MM.1S (cell line): ENCODE measurements around the gene RNF214.

Experiments
- DNase-seq: peaks from one replicate; pipeline ENCODE4 v3.0.0-alpha.2; 2015
- H2AFZ ChIP-seq: fragments of 300-600 bp; sonication (generic); 2 replicates; pipeline ENCODE4 v1.6.0; 2016; ENCODE audit warnings: antibody characterized with exemption, low read length
- H3F3A ChIP-seq: fragments of 300-600 bp; sonication (generic); 2 replicates; pipeline ENCODE4 v1.6.1; 2016; ENCODE audit warnings: mild to moderate bottlenecking, antibody characterized with exemption, low read length, moderate library complexity, mixed read lengths; ENCODE audit not compliant: insufficient read depth
- H3K27ac ChIP-seq: fragments of 300-600 bp; sonication (generic); 2 replicates; pipeline ENCODE4 v1.5.1; 2016; ENCODE audit warnings: mild to moderate bottlenecking, low read length
- H3K27me3 ChIP-seq: fragments of 300-600 bp; sonication (generic); replicated peaks from 2 replicates; pipeline ENCODE4 v1.6.0; 2016; ENCODE audit warnings: low read length; ENCODE audit not compliant: insufficient read depth
- H3K36me3 ChIP-seq: fragments of 300-600 bp; sonication (generic); replicated peaks from 2 replicates; pipeline ENCODE4 v1.6.1; 2016; ENCODE audit warnings: mild to moderate bottlenecking, low read length, mixed read lengths; ENCODE audit not compliant: insufficient read depth
- H3K4me1 ChIP-seq: fragments of 300-600 bp; sonication (generic); 2 replicates; pipeline ENCODE4 v1.6.1; 2016; ENCODE audit warnings: low read length, mixed read lengths
- H3K4me2 ChIP-seq: fragments of 300-600 bp; sonication (generic); 2 replicates; pipeline ENCODE4 v1.6.0; 2016; ENCODE audit warnings: low read depth, low read length
- H3K4me3 ChIP-seq: fragments of 300-600 bp; sonication (generic); 2 replicates; pipeline ENCODE4 v1.5.1; 2016; ENCODE audit warnings: low read length, mixed read lengths
- H3K79me2 ChIP-seq: fragments of 300-600 bp; sonication (generic); 2 replicates; pipeline ENCODE4 v1.6.1; 2016; ENCODE audit warnings: mixed run types, low read length, mixed read lengths
- H3K9ac ChIP-seq: fragments of 300-600 bp; sonication (generic); 2 replicates; pipeline ENCODE4 v1.6.1; 2016; ENCODE audit warnings: low read length, mixed read lengths
- H3K9me2 ChIP-seq: fragments of 300-600 bp; sonication (generic); replicated peaks from 2 replicates; pipeline ENCODE4 v1.6.1; 2016; ENCODE audit warnings: mild to moderate bottlenecking, low read length, mixed read lengths; ENCODE audit not compliant: insufficient read depth
- H3K9me3 ChIP-seq: fragments of 300-600 bp; sonication (generic); replicated peaks from 2 replicates; pipeline ENCODE4 v1.6.1; 2016; ENCODE audit warnings: mild to moderate bottlenecking, low read length, mixed read lengths; ENCODE audit not compliant: insufficient read depth
- H4K20me1 ChIP-seq: fragments of 300-600 bp; sonication (generic); 2 replicates; pipeline ENCODE4 v1.6.1; 2016; ENCODE audit warnings: mild to moderate bottlenecking, low read length, moderate library complexity, mixed read lengths; ENCODE audit not compliant: insufficient read depth
- EZH2 ChIP-seq: fragments of 300-600 bp; sonication (generic); optimal IDR thresholded peaks from 2 replicates; pipeline ENCODE3; 2017; ENCODE audit warnings: low read depth, mild to moderate bottlenecking, antibody characterized with exemption, low read length, mixed read lengths
- EZH2phosphoT487 ChIP-seq: fragments of 300-600 bp; sonication (generic); IDR thresholded peaks from 2 replicates; pipeline ENCODE4 v1.6.1; 2018; ENCODE audit warnings: antibody characterized with exemption, low read length
- TF ChIP-seq, protein P1 (sequence below): fragments of 300-600 bp; sonication (generic); IDR thresholded peaks from 2 replicates; pipeline ENCODE4 v1.5.1; 2016; ENCODE audit warnings: antibody characterized with exemption, low read length, mixed read lengths

Gene RNF214

DNA sequence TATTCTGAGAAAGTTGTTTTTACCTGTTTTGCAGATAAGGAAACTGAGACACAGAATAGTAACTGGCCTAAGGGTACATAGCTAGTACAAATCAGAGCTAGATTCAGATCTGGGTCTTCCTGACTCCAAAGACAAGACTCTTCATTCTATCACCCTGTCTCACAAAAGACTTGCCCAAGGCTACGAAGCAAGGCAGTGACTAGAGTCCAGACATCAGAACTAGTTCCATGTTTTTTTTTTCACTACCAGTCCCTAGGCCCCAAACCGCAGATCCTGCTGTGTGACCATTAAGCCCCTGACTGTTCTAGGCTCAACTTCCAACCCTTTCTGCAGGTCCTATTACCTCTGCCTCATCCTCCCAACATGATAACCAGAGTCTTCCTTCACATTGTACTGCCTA lies 60.1 kb downstream of the RNF214 start:
- TF ChIP-seq EZH2 = no peak
- TF ChIP-seq, protein P1, sequence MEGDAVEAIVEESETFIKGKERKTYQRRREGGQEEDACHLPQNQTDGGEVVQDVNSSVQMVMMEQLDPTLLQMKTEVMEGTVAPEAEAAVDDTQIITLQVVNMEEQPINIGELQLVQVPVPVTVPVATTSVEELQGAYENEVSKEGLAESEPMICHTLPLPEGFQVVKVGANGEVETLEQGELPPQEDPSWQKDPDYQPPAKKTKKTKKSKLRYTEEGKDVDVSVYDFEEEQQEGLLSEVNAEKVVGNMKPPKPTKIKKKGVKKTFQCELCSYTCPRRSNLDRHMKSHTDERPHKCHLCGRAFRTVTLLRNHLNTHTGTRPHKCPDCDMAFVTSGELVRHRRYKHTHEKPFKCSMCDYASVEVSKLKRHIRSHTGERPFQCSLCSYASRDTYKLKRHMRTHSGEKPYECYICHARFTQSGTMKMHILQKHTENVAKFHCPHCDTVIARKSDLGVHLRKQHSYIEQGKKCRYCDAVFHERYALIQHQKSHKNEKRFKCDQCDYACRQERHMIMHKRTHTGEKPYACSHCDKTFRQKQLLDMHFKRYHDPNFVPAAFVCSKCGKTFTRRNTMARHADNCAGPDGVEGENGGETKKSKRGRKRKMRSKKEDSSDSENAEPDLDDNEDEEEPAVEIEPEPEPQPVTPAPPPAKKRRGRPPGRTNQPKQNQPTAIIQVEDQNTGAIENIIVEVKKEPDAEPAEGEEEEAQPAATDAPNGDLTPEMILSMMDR = no peak
- no peak for TF ChIP-seq EZH2phosphoT487
- Histone ChIP-seq H3K36me3 (no peaks in the 10 kb centered on the region), H3K4me2 (no peak overlapping the region)

DNA sequence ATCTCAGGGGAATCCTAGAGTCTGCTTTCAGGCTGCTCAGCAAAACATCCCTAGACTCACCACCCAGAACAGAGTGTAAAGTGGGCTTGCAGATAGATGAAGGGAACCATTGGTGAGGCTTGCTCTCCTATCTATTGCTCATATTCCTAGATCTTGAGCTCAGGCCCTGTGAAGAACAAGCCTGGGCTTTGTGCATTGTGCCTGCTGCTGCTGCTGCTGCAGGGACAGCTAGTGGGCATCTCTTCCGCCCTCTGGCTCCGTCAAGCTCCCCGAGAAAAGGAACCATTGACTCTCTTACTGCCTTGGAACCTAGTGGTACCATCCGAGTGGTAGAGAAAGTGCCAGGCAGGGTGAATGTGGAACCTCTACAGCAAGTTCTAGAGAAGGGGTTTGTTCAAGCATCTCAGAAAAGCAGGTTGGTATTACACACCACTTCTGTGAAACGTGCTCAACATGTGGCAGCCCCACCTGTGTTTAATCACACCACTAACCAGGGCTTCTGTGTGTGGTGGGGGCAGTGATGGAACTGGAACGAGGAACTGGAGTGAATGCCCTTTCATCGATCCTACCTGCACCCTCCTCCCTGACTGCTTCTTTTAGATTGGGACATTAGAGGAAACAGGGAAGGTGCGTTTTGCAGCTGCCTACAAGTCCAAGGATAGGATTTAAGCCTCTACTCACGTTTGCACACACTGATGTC lies 63.1 kb downstream of the RNF214 start:
- no peak for DNase-seq
- no peak overlapping the region for H3K9ac ChIP-seq
- TF ChIP-seq EZH2 (no peak), EZH2phosphoT487 (no peak)
- TF ChIP-seq, protein P1 = no peak
- no peak overlapping the region for H2AFZ ChIP-seq
- H3K27me3 ChIP-seq = no peaks in the 10 kb centered on the region
- no peaks in the 10 kb centered on the region for H3K79me2 ChIP-seq
- no peak overlapping the region for H3K4me3 ChIP-seq
- no peaks in the 10 kb centered on the region for H4K20me1 ChIP-seq
- no peaks in the 10 kb centered on the region for H3K9me2 ChIP-seq
- H3K27ac ChIP-seq = no peak overlapping the region
- no peak overlapping the region for H3K4me2 ChIP-seq
- no peaks in the 10 kb centered on the region for H3F3A ChIP-seq
- no peaks in the 10 kb centered on the region for H3K36me3 ChIP-seq
- no peaks in the 10 kb centered on the region for H3K9me3 ChIP-seq
- H3K4me1 ChIP-seq = no peaks in the 10 kb centered on the region

More for the DNA sequence above, 60.1 kb downstream of the RNF214 start:
- H3K4me3 ChIP-seq = no peak overlapping the region
- H3F3A ChIP-seq = no peaks in the 10 kb centered on the region
- no peaks in the 10 kb centered on the region for H3K9me3 ChIP-seq
- H3K9ac ChIP-seq = no peak overlapping the region
- H3K79me2 ChIP-seq = no peaks in the 10 kb centered on the region
- H3K4me1 ChIP-seq = no peaks in the 10 kb centered on the region
- no peak overlapping the region for H3K27ac ChIP-seq
- H3K27me3 ChIP-seq = no peaks in the 10 kb centered on the region
- no peak for DNase-seq
- H4K20me1 ChIP-seq = no peaks in the 10 kb centered on the region
- H3K9me2 ChIP-seq = no peaks in the 10 kb centered on the region
- no peak overlapping the region for H2AFZ ChIP-seq

DNA sequence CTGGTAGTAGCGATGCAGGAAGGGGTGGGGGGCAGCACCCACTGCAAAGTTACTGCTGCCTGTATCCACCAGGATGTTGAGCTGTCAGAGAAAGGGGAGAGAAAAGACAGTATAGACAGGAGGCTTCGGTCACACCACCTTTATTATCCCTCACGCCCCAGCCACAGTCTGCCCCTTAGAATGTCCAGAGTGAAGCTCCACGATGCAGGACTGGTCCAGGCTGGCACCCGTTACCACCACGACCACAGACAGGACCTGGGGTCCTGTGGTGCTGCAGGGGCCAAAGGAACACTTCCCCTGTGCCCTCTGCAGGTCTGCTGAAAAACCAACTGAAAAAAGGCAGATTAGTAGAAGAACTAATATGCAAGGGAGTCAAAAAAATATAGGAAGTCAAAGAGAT lies 64.4 kb downstream of the RNF214 start:
- DNase-seq = no peak

More for the DNA sequence above, 64.4 kb downstream of the RNF214 start:
- H3K4me1 ChIP-seq = no peaks in the 10 kb centered on the region
- H4K20me1 ChIP-seq = no peaks in the 10 kb centered on the region
- no peak overlapping the region for H3K4me3 ChIP-seq
- no peaks in the 10 kb centered on the region for H3K27me3 ChIP-seq
- H3F3A ChIP-seq = no peaks in the 10 kb centered on the region
- TF ChIP-seq, protein P1 = no peak
- TF ChIP-seq EZH2phosphoT487 = no peak
- TF ChIP-seq EZH2 = no peak
- no peaks in the 10 kb centered on the region for H3K79me2 ChIP-seq
- H3K9me3 ChIP-seq = no peaks in the 10 kb centered on the region
- no peak overlapping the region for H3K4me2 ChIP-seq
- H3K9me2 ChIP-seq = no peaks in the 10 kb centered on the region
- no peaks in the 10 kb centered on the region for H3K36me3 ChIP-seq
- no peak overlapping the region for H3K27ac ChIP-seq
- H3K9ac ChIP-seq = no peak overlapping the region
- no peak overlapping the region for H2AFZ ChIP-seq
